WERI-Rb-1 (cell line): ENCODE results near the gene MLYCD.

Experiments
- DNase-seq: peaks from one replicate; pipeline ENCODE4 v3.0.0-alpha.2; 2020
- H3K27ac ChIP-seq: fragments of 250-450 bp; sonication (Bioruptor Pico); 2 replicates; pipeline ENCODE4 v1.5.1; 2020; ENCODE audit warnings: mild to moderate bottlenecking, moderate library complexity
- H3K27me3 ChIP-seq: fragments of 250-450 bp; sonication (Bioruptor Pico); 2 replicates; pipeline ENCODE4 v1.5.1; 2021; ENCODE audit warnings: mild to moderate bottlenecking, low read depth, moderate library complexity; ENCODE audit not compliant: insufficient read depth, severe bottlenecking
- H3K36me3 ChIP-seq: fragments of 250-450 bp; sonication (Bioruptor Pico); 2 replicates; pipeline ENCODE4 v1.5.1; 2020; ENCODE audit warnings: mild to moderate bottlenecking, moderate library complexity
- H3K4me3 ChIP-seq: 2 replicates; pipeline ENCODE4 v1.5.1; 2011; ENCODE audit warnings: low read depth, mild to moderate bottlenecking, control low read depth, low read length
- H3K9me3 ChIP-seq: fragments of 250-450 bp; sonication (Bioruptor Pico); 2 replicates; pipeline ENCODE4 v1.5.1; 2021; ENCODE audit warnings: mild to moderate bottlenecking, moderate library complexity; ENCODE audit not compliant: severe bottlenecking
- CTCF ChIP-seq: IDR thresholded peaks from 2 replicates; pipeline ENCODE4 v1.5.1; 2011; ENCODE audit warnings: low read depth, mild to moderate bottlenecking, control low read depth, inconsistent platforms, low read length

The MLYCD gene

GRCh38 chr16:83968891-83969649 lies 70.2 kb downstream of the MLYCD start:
- Histone ChIP-seq H3K36me3 (no peaks in the 10 kb centered on the region), H3K4me3 (no peak overlapping the region), H3K27me3 (no peaks in the 10 kb centered on the region), H3K27ac (no peak overlapping the region), H3K9me3 (no peaks in the 10 kb centered on the region)
- no peak for TF ChIP-seq CTCF
- no peak for DNase-seq

- Histone ChIP-seq H3K36me3 (no peaks in the 10 kb centered on the region), H3K27me3 (no peaks in the 10 kb centered on the region), H3K27ac (no peak overlapping the region), H3K9me3 (no peaks in the 10 kb centered on the region), H3K4me3 (no peak overlapping the region)
- TF ChIP-seq CTCF = no peak
- DNase-seq = no peak
Observed at GRCh38 chr16:83969771-83970429, 71.0 kb downstream of the MLYCD start.

GRCh38 chr16:83970430-83970815 lies 71.5 kb downstream of the MLYCD start:
- TF ChIP-seq CTCF = no peak
- H3K36me3 ChIP-seq = no peaks in the 10 kb centered on the region
- DNase-seq = no peak

DNA sequence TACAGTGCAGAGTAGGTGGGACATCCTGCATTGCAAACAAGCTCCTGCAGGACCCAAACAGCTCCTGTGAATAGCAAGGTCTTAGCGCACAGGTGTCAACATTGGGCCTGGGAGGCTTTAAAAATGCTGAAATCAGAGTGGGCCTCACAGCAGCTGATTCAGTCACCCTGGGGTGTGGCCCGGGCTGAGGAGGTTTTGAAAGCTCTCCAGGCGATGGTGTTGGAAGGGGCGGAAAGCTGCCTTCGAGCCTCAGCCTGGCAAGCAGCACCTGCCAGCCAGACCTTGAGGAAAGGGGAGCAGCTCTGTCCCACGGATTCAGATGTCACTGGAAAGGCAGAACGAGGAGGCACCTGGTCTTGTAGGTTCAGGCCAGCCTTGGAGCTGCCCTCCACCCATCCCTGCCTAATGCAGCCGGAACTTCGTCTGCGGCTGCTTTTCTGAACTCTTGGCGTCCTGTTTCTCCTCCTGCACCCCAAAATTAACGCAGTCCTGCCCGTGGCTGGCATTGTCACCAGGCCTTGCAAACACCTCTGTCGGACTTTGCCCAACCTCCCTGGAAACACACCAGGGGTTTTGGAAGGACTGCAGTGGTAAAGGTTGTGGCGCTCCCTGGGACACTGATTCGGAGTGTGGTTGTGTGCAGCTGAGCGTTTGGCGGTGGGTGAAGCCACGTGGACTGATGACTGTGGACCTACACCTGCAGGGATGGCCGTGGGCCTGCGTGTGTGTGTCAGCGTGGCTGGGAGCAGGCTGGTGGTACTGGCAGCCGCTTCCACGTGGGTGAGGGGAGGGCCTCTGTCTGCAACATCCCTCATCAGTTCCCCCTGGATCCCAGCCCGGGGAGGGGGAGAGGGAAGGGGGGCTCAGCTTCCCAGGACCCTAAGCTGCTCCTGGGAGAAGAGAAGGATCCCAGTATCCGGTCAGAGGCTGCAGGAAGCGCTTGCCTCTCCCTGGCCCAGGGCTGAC lies 72.5 kb downstream of the MLYCD start:
- Histone ChIP-seq H3K4me3 (no peak overlapping the region), H3K27ac (no peak overlapping the region), H3K36me3 (no peaks in the 10 kb centered on the region), H3K27me3 (no peaks in the 10 kb centered on the region), H3K9me3 (no peaks in the 10 kb centered on the region)
- TF ChIP-seq CTCF = no peak
- no peak for DNase-seq

More at GRCh38 chr16:83970430-83970815, 71.5 kb downstream of the MLYCD start:
- H3K27me3 ChIP-seq = no peaks in the 10 kb centered on the region
- no peak overlapping the region for H3K4me3 ChIP-seq
- no peaks in the 10 kb centered on the region for H3K9me3 ChIP-seq
- no peak overlapping the region for H3K27ac ChIP-seq

GRCh38 chr16:83972256-83973008 lies 73.5 kb downstream of the MLYCD start:
- Histone ChIP-seq H3K27me3 (no peaks in the 10 kb centered on the region), H3K27ac (no peak overlapping the region), H3K4me3 (no peak overlapping the region), H3K9me3 (no peaks in the 10 kb centered on the region), H3K36me3 (no peaks in the 10 kb centered on the region)
- TF ChIP-seq CTCF = no peak
- DNase-seq = no peak
